A673 (cell line): ENCODE results near the gene IQGAP2. TPM values are rescaled to one million over a fixed set of nuclear protein-coding genes. Genes with fewer than 3 reads are reported as not detected.

Experiments used
- BruUV-seq: library from RNA; stranded (reverse); fragments of 400-500 nt; replicated peaks from 2 replicates; lab custom pipeline; 2021; lab: Mats Ljungman, UMichigan
- CTCF ChIA-PET: fragments of 300-600 bp; sonication (Branson Sonifier 250); formaldehyde crosslinking; loops from one replicate; lab custom pipeline; 2022; ENCODE audit warnings: antibody characterized with exemption; lab: Charles Lee
- POLR2A ChIA-PET: fragments of 300-600 bp; sonication (Branson Sonifier 250); formaldehyde crosslinking; loops from one replicate; lab custom pipeline; 2022; ENCODE audit warnings: antibody characterized with exemption; ENCODE audit not compliant: low non-redundant PET; lab: Charles Lee
- DNase-seq: peaks from one replicate; pipeline ENCODE4 v3.0.0-alpha.2; 2015; ENCODE audit warnings: low spot score
- H3K27ac ChIP-seq: fragments of 200-600 bp; sonication (generic); 2 replicates; pipeline ENCODE4 v1.5.1; 2016; ENCODE audit warnings: mixed run types, low read depth, mild to moderate bottlenecking, mixed read lengths, antibody characterized with exemption, low read length; ENCODE audit not compliant: poor library complexity, severe bottlenecking
- H3K27me3 ChIP-seq: fragments of 200-600 bp; sonication (generic); replicated peaks from 2 replicates; pipeline ENCODE4 v1.6.1; 2017; ENCODE audit warnings: mixed run types, low read depth, mild to moderate bottlenecking, mixed read lengths, antibody characterized with exemption, low read length; ENCODE audit not compliant: insufficient read depth, poor library complexity
- H3K36me3 ChIP-seq: fragments of 200-600 bp; sonication (generic); 2 replicates; pipeline ENCODE4 v1.6.1; 2016; ENCODE audit warnings: mixed run types, mild to moderate bottlenecking, mixed read lengths, antibody characterized with exemption, low read length; ENCODE audit not compliant: insufficient read depth, poor library complexity, severe bottlenecking
- H3K4me1 ChIP-seq: fragments of 200-600 bp; sonication (generic); 2 replicates; pipeline ENCODE4 v1.6.1; 2017; ENCODE audit warnings: mixed run types, mild to moderate bottlenecking, mixed read lengths, antibody characterized with exemption, low read length; ENCODE audit not compliant: insufficient read depth, poor library complexity, severe bottlenecking
- H3K4me3 ChIP-seq: fragments of 200-600 bp; sonication (generic); 2 replicates; pipeline ENCODE4 v1.5.1; 2016; ENCODE audit warnings: low read depth, mixed run types, mild to moderate bottlenecking, mixed read lengths, low read length; ENCODE audit not compliant: poor library complexity, severe bottlenecking
- H3K9me3 ChIP-seq: fragments of 200-600 bp; sonication (generic); 2 replicates; pipeline ENCODE4 v1.6.1; 2016; ENCODE audit warnings: mixed run types, low read depth, mild to moderate bottlenecking, mixed read lengths, antibody characterized with exemption, low read length; ENCODE audit not compliant: poor library complexity, severe bottlenecking
- CTCF ChIP-seq: fragments of 300-800, 200-600 bp; sonication (generic); conservative IDR thresholded peaks from 2 replicates; pipeline ENCODE4 v1.5.1; 2017; ENCODE audit warnings: low read depth, mild to moderate bottlenecking, antibody characterized with exemption, low read length, moderate library complexity, mixed read lengths
- EZH2 ChIP-seq: fragments of 200-600 bp; sonication (generic); IDR thresholded peaks from 2 replicates; pipeline ENCODE4 v1.6.1; 2017; ENCODE audit warnings: borderline replicate concordance, low read depth, mild to moderate bottlenecking, mixed read lengths, antibody characterized with exemption, low read length; ENCODE audit not compliant: poor library complexity, severe bottlenecking
- intact Hi-C: fragments of 100-400 bp; cut with micrococcal nuclease; formaldehyde crosslinking; loops from one replicate; pipeline ENCODE4 v1.10.0; 2022; ENCODE audit not compliant: unreplicated experiment
- total RNA-seq: library from RNA; stranded (reverse); gene quantifications from 2 replicates; pipeline ENCODE4 v1.2.3, GENCODE V29; 2021

The IQGAP2 gene
- total RNA-seq, 1 experiment from 2014 or later = 26.8 TPM

- Histone ChIP-seq H3K4me3 (peak overlapping the region; percentile 70), H3K9me3 (no peaks in the 10 kb centered on the region), H3K27ac (peak overlapping the region; percentile 90), H3K4me1 (peaks cover 26% of the 10 kb centered on the region), H3K27me3 (no peaks in the 10 kb centered on the region), H3K36me3 (peaks cover 22% of the 10 kb centered on the region)
- TF ChIP-seq CTCF = no peak
- TF ChIP-seq EZH2 = no peak
- no peak for DNase-seq
- CTCF ChIA-PET = interaction anchor here (0.6 kb wide), 1 partner anchor 118 kb away, joined by 3 read pairs; no protein-coding TSS in a partner anchor
- intact Hi-C loops = loop anchor here (10.0 kb wide), 1 partner anchor 74 kb away; no protein-coding TSS in a partner anchor
- BruUV-seq = no TSS peak
- POLR2A ChIA-PET = no interaction called here
Observed at GRCh38 chr5:76718880-76719279, 315.8 kb downstream of the IQGAP2 start.

GRCh38 chr5:76720988-76721569 is 318.0 kb downstream of the IQGAP2 start:
- TF ChIP-seq CTCF (no peak), EZH2 (no peak)
- intact Hi-C loops = no loop called here
- H3K27ac ChIP-seq = no peak overlapping the region

GRCh38 chr5:76723266-76723665 is 320.2 kb downstream of the IQGAP2 start:
- ChIA-PET CTCF (no interaction called here), POLR2A (no interaction called here)
- no TSS peak for BruUV-seq
- no peak overlapping the region for H3K27ac ChIP-seq
- H3K4me1 ChIP-seq = peaks cover 21% of the 10 kb centered on the region
- no peak for DNase-seq
- intact Hi-C loops = no loop called here
- H3K9me3 ChIP-seq = peaks cover 15% of the 10 kb centered on the region
- TF ChIP-seq CTCF (no peak), EZH2 (no peak)
- H3K27me3 ChIP-seq = no peaks in the 10 kb centered on the region
- no peak overlapping the region for H3K4me3 ChIP-seq
- H3K36me3 ChIP-seq = peaks cover 50% of the 10 kb centered on the region

More at GRCh38 chr5:76720988-76721569, 318.0 kb downstream of the IQGAP2 start:
- ChIA-PET POLR2A (no interaction called here), CTCF (no interaction called here)
- no peak for DNase-seq
- H3K36me3 ChIP-seq = peaks cover 36% of the 10 kb centered on the region
- H3K4me3 ChIP-seq = no peak overlapping the region
- peaks cover 26% of the 10 kb centered on the region for H3K4me1 ChIP-seq
- no peaks in the 10 kb centered on the region for H3K9me3 ChIP-seq
- BruUV-seq = no TSS peak
- H3K27me3 ChIP-seq = no peaks in the 10 kb centered on the region
